ENCODE measurements around the gene VCP.
A peak's percentile ranks its signal among the peaks of the same experiment; 100 is the strongest.
"Not testable (repeated sequence)": the region's sequence is repeated elsewhere in the genome, so short reads cannot be mapped to it uniquely, and the experiment has no call there.

VCP gene

GRCh38 chr9:35060548-35061207 lies 11.7 kb downstream of the VCP start:
- no peak for DNase-seq (ENCODE audit: low spot score)

GRCh38 chr9:35059438-35059837 lies 13.0 kb downstream of the VCP start:
- DNase-seq (ENCODE audit: low spot score): no peak

GRCh38 chr9:35057271-35057620 lies 15.2 kb downstream of the VCP start:
- DNase-seq (ENCODE audit: low spot score): no peak

- no peak for DNase-seq (ENCODE audit: low spot score)
Measured at GRCh38 chr9:35056571-35057270, 15.7 kb downstream of the VCP start.

GRCh38 chr9:35054871-35055644 lies 17.4 kb downstream of the VCP start:
- DNase-seq (ENCODE audit: low spot score): no peak

- no peak for DNase-seq (ENCODE audit: low spot score)
Measured at GRCh38 chr9:35054185-35054835, 18.1 kb downstream of the VCP start.

- peak; percentile 58 for DNase-seq (ENCODE audit: low spot score)
Measured at GRCh38 chr9:35051069-35051967, 21.1 kb downstream of the VCP start.

GRCh38 chr9:35048511-35048910 lies 23.9 kb downstream of the VCP start:
- no peak for DNase-seq (ENCODE audit: low spot score)

GRCh38 chr9:35044071-35044470 lies 28.4 kb downstream of the VCP start:
- DNase-seq (ENCODE audit: low spot score): peak; percentile 37

- DNase-seq (ENCODE audit: low spot score): no peak
Measured at GRCh38 chr9:35042891-35043545, 29.4 kb downstream of the VCP start.

GRCh38 chr9:35042081-35042604 lies 30.3 kb downstream of the VCP start:
- DNase-seq (ENCODE audit: low spot score): no peak

GRCh38 chr9:35035851-35036701 lies 36.3 kb downstream of the VCP start:
- DNase-seq (ENCODE audit: low spot score): no peak

- no peak for DNase-seq (ENCODE audit: low spot score)
Measured at GRCh38 chr9:35033101-35033500, 39.3 kb downstream of the VCP start.

GRCh38 chr9:35029852-35030251 lies 42.6 kb downstream of the VCP start:
- DNase-seq (ENCODE audit: low spot score): no peak

- no peak for DNase-seq (ENCODE audit: low spot score)
Measured at GRCh38 chr9:35029241-35029640, 43.2 kb downstream of the VCP start.

- no peak for DNase-seq (ENCODE audit: low spot score)
Measured at GRCh38 chr9:35028341-35028740, 44.1 kb downstream of the VCP start.

GRCh38 chr9:35027860-35028259 lies 44.6 kb downstream of the VCP start:
- DNase-seq (ENCODE audit: low spot score): no peak

GRCh38 chr9:35027374-35027773 lies 45.1 kb downstream of the VCP start:
- no peak for DNase-seq (ENCODE audit: low spot score)

GRCh38 chr9:35026671-35027070 lies 45.8 kb downstream of the VCP start:
- DNase-seq (ENCODE audit: low spot score): no peak

- DNase-seq (ENCODE audit: low spot score): not testable (repeated sequence)
Measured at GRCh38 chr9:35023443-35023842, 49.0 kb downstream of the VCP start.
